Measurements from ENCODE around the gene TENT5C.

- TF ChIP-seq SUZ12 (IDR thresholded peaks at IDR 0.05), result no peak
- no peak for TF ChIP-seq LEF1 (IDR thresholded peaks at IDR 0.05; ENCODE audit: borderline replicate concordance)
- no peak for TF ChIP-seq FOXM1 (IDR thresholded peaks at IDR 0.05; ENCODE audit: borderline replicate concordance)
- TF ChIP-seq ELF4 (IDR thresholded peaks at IDR 0.05), result no peak
- no peak for TF ChIP-seq SP1 (IDR thresholded peaks at IDR 0.05)
- no peak for TF ChIP-seq BHLHE40 (IDR thresholded peaks at IDR 0.05; ENCODE audit: borderline replicate concordance)
- TF ChIP-seq FOXK2 (IDR thresholded peaks at IDR 0.05), result no peak
- TF ChIP-seq PKNOX1 (IDR thresholded peaks at IDR 0.05), result no peak
- no peak for TF ChIP-seq NFRKB (IDR thresholded peaks at IDR 0.05)
- TF ChIP-seq L3MBTL2 (conservative IDR thresholded peaks at IDR 0.05), result no peak
- no peak for TF ChIP-seq FOXA1 (IDR thresholded peaks at IDR 0.05)
These were observed 54.6 kb downstream of the TENT5C start for GRCh38 chr1:117660271-117660965.

All from HEK293T (cell line).